Stimulated activated CD4-positive, alpha-beta T cell treated with anti-CD3 and anti-CD28 coated beads, Interleukin-1b, Interleukin-23, amount 100 ng/mL, for 1 hour (primary cell): ENCODE data around the gene EIF2B4.
"Not testable (repeated sequence)": the region's sequence is repeated elsewhere in the genome, so short reads cannot be mapped to it uniquely, and the experiment has no call there.

Experiments used
- DNase-seq, 2 donors: peaks; one replicate each; pipeline ENCODE4 v3.0.0-alpha.2; 2020; ENCODE audit warnings: low read depth in 2 of 2

Gene EIF2B4

GRCh38 chr2:27377618-27378095 is 7.5 kb upstream of the EIF2B4 start:
- DNase-seq: no peak

- no peak for DNase-seq
Measured at GRCh38 chr2:27376866-27377617, 6.9 kb upstream of the EIF2B4 start.

- no peak for DNase-seq
Measured at GRCh38 chr2:27376151-27376865, 6.2 kb upstream of the EIF2B4 start.

- DNase-seq: no peak
Measured at GRCh38 chr2:27375513-27376099, 5.5 kb upstream of the EIF2B4 start.

- no peak for DNase-seq
Measured at GRCh38 chr2:27373567-27373966, 3.4 kb upstream of the EIF2B4 start.

- no peak for DNase-seq
Measured at GRCh38 chr2:27372937-27373336, 2.8 kb upstream of the EIF2B4 start.

GRCh38 chr2:27370816-27371620 is 880 bp upstream of the EIF2B4 start:
- DNase-seq: no peak

- DNase-seq: no peak
Measured at GRCh38 chr2:27369471-27370025, 590 bp downstream of the EIF2B4 start.

GRCh38 chr2:27363933-27364332 is 6.2 kb downstream of the EIF2B4 start:
- no peak for DNase-seq

- DNase-seq: no peak
Measured at GRCh38 chr2:27362678-27363420, 7.3 kb downstream of the EIF2B4 start.

GRCh38 chr2:27356382-27357181 is 13.6 kb downstream of the EIF2B4 start, which contains the start of gene GTF3C2:
Gene GTF3C2, minus strand, starts transcription at chr2:27356764. Its CDS starts 13,210 bp downstream, at chr2:27343554.
- peak; percentile 68 to 79 for DNase-seq

GRCh38 chr2:27356056-27356381 is 14.1 kb downstream of the EIF2B4 start:
- no peak for DNase-seq

GRCh38 chr2:27354597-27354927 is 15.6 kb downstream of the EIF2B4 start:
- DNase-seq: no peak

- no peak for DNase-seq
Measured at GRCh38 chr2:27353762-27354596, 16.2 kb downstream of the EIF2B4 start.

- not testable (repeated sequence) for DNase-seq
Measured at GRCh38 chr2:27353386-27353761, 16.8 kb downstream of the EIF2B4 start.

GRCh38 chr2:27351802-27352598 is 18.1 kb downstream of the EIF2B4 start:
- DNase-seq: no peak

- DNase-seq: no peak
Measured at GRCh38 chr2:27350106-27350693, 19.9 kb downstream of the EIF2B4 start.

GRCh38 chr2:27347641-27348040 is 22.5 kb downstream of the EIF2B4 start:
- DNase-seq: no peak
